HAP-1 (cell line): Measurements from ENCODE around the gene HTRA3.

Experiments
- DNase-seq, 2 experiments: peaks; one replicate each; pipeline ENCODE4 v3.0.0-alpha.2; 2016 to 2020; ENCODE audit warnings: low spot score in 2 of 2
- H3K27me3 ChIP-seq: fragments of 250-450 bp; sonication (Bioruptor Pico); 2 replicates; pipeline ENCODE4 v1.5.1; 2020; ENCODE audit warnings: low read depth, mild to moderate bottlenecking, moderate library complexity
- H3K36me3 ChIP-seq: fragments of 250-450 bp; sonication (Bioruptor Pico); replicated peaks from 2 replicates; pipeline ENCODE4 v1.5.1; 2020; ENCODE audit warnings: mild to moderate bottlenecking
- H3K4me1 ChIP-seq: fragments of 250-450 bp; sonication (Bioruptor Pico); 2 replicates; pipeline ENCODE4 v1.5.1; 2020; ENCODE audit warnings: mild to moderate bottlenecking
- H3K4me3 ChIP-seq: fragments of 250-450 bp; sonication (Bioruptor Pico); 2 replicates; pipeline ENCODE4 v1.5.1; 2020; ENCODE audit warnings: mild to moderate bottlenecking, moderate library complexity
- H3K9me3 ChIP-seq: fragments of 250-450 bp; sonication (Bioruptor Pico); 2 replicates; pipeline ENCODE4 v1.5.1; 2020; ENCODE audit warnings: mild to moderate bottlenecking, moderate library complexity
- in situ Hi-C: fragments of 300-500 bp; cut with MboI; formaldehyde crosslinking; loops from 3 replicates; pipeline ENCODE4 v1.14.3; 2020; ENCODE audit warnings: low sequenced_read_pairs, inconsistent platforms, mixed read lengths

Gene HTRA3

GRCh38 chr4:8279321-8280157, 10.0 kb downstream of the HTRA3 start:
- Histone ChIP-seq H3K27me3 (no peaks in the 10 kb centered on the region), H3K9me3 (no peaks in the 10 kb centered on the region), H3K36me3 (no peaks in the 10 kb centered on the region), H3K4me1 (no peaks in the 10 kb centered on the region), H3K4me3 (no peak overlapping the region)
- no peak for DNase-seq
- in situ Hi-C loops: no loop called here

GRCh38 chr4:8280158-8280875, 10.8 kb downstream of the HTRA3 start:
- in situ Hi-C loops: no loop called here
- H3K9me3 ChIP-seq: no peaks in the 10 kb centered on the region
- H3K27me3 ChIP-seq: no peaks in the 10 kb centered on the region
- no peaks in the 10 kb centered on the region for H3K4me1 ChIP-seq
- no peaks in the 10 kb centered on the region for H3K36me3 ChIP-seq
- DNase-seq: no peak
- no peak overlapping the region for H3K4me3 ChIP-seq

- Histone ChIP-seq H3K4me1 (no peaks in the 10 kb centered on the region), H3K27me3 (no peaks in the 10 kb centered on the region), H3K9me3 (no peaks in the 10 kb centered on the region), H3K36me3 (no peaks in the 10 kb centered on the region), H3K4me3 (no peak overlapping the region)
- in situ Hi-C loops: no loop called here
- DNase-seq: no peak
These were observed 11.4 kb downstream of the HTRA3 start for GRCh38 chr4:8280876-8281440.

GRCh38 chr4:8281519-8282133, 12.1 kb downstream of the HTRA3 start:
- H3K4me1 ChIP-seq: no peaks in the 10 kb centered on the region
- H3K4me3 ChIP-seq: no peak overlapping the region
- H3K9me3 ChIP-seq: no peaks in the 10 kb centered on the region
- H3K36me3 ChIP-seq: no peaks in the 10 kb centered on the region
- in situ Hi-C loops: no loop called here
- H3K27me3 ChIP-seq: no peaks in the 10 kb centered on the region
- DNase-seq: no peak

- no peak for DNase-seq
- Histone ChIP-seq H3K4me1 (no peaks in the 10 kb centered on the region), H3K9me3 (no peaks in the 10 kb centered on the region), H3K27me3 (no peaks in the 10 kb centered on the region), H3K36me3 (no peaks in the 10 kb centered on the region), H3K4me3 (no peak overlapping the region)
- in situ Hi-C loops: no loop called here
These were observed 12.6 kb downstream of the HTRA3 start for GRCh38 chr4:8282134-8282641.

GRCh38 chr4:8282742-8283141, 13.2 kb downstream of the HTRA3 start:
- no peaks in the 10 kb centered on the region for H3K9me3 ChIP-seq
- H3K4me3 ChIP-seq: no peak overlapping the region
- H3K36me3 ChIP-seq: no peaks in the 10 kb centered on the region
- no peaks in the 10 kb centered on the region for H3K27me3 ChIP-seq
- in situ Hi-C loops: no loop called here
- H3K4me1 ChIP-seq: no peaks in the 10 kb centered on the region
- no peak for DNase-seq

GRCh38 chr4:8283161-8283560, 13.6 kb downstream of the HTRA3 start:
- H3K36me3 ChIP-seq: no peaks in the 10 kb centered on the region
- DNase-seq: no peak
- no peaks in the 10 kb centered on the region for H3K9me3 ChIP-seq
- H3K4me1 ChIP-seq: no peaks in the 10 kb centered on the region
- in situ Hi-C loops: no loop called here
- H3K4me3 ChIP-seq: no peak overlapping the region
- no peaks in the 10 kb centered on the region for H3K27me3 ChIP-seq

GRCh38 chr4:8283631-8284121, 14.1 kb downstream of the HTRA3 start:
- no peak overlapping the region for H3K4me3 ChIP-seq
- H3K27me3 ChIP-seq: no peaks in the 10 kb centered on the region
- no peaks in the 10 kb centered on the region for H3K9me3 ChIP-seq
- DNase-seq: no peak
- H3K36me3 ChIP-seq: no peaks in the 10 kb centered on the region
- no peaks in the 10 kb centered on the region for H3K4me1 ChIP-seq
- in situ Hi-C loops: no loop called here

GRCh38 chr4:8284391-8284790, 14.8 kb downstream of the HTRA3 start:
- no peak overlapping the region for H3K4me3 ChIP-seq
- H3K4me1 ChIP-seq: no peaks in the 10 kb centered on the region
- no peaks in the 10 kb centered on the region for H3K9me3 ChIP-seq
- H3K36me3 ChIP-seq: no peaks in the 10 kb centered on the region
- H3K27me3 ChIP-seq: no peaks in the 10 kb centered on the region
- DNase-seq: no peak
- in situ Hi-C loops: no loop called here

- in situ Hi-C loops: no loop called here
- H3K36me3 ChIP-seq: no peaks in the 10 kb centered on the region
- no peaks in the 10 kb centered on the region for H3K4me1 ChIP-seq
- H3K9me3 ChIP-seq: no peaks in the 10 kb centered on the region
- H3K27me3 ChIP-seq: no peaks in the 10 kb centered on the region
- no peak for DNase-seq
- no peak overlapping the region for H3K4me3 ChIP-seq
These were observed 15.8 kb downstream of the HTRA3 start for GRCh38 chr4:8285143-8285975.

GRCh38 chr4:8285976-8286718, 16.6 kb downstream of the HTRA3 start:
- H3K4me3 ChIP-seq: no peak overlapping the region
- in situ Hi-C loops: no loop called here
- no peaks in the 10 kb centered on the region for H3K4me1 ChIP-seq
- no peaks in the 10 kb centered on the region for H3K27me3 ChIP-seq
- H3K9me3 ChIP-seq: no peaks in the 10 kb centered on the region
- no peak for DNase-seq
- H3K36me3 ChIP-seq: no peaks in the 10 kb centered on the region

GRCh38 chr4:8286719-8287342, 17.3 kb downstream of the HTRA3 start:
- in situ Hi-C loops: no loop called here
- H3K36me3 ChIP-seq: no peaks in the 10 kb centered on the region

More at GRCh38 chr4:8286719-8287342, 17.3 kb downstream of the HTRA3 start:
- Histone ChIP-seq H3K9me3 (no peaks in the 10 kb centered on the region), H3K27me3 (no peaks in the 10 kb centered on the region), H3K4me1 (no peaks in the 10 kb centered on the region), H3K4me3 (no peak overlapping the region)
- no peak for DNase-seq
